GM12892 (cell line): ENCODE data around the gene TSHZ1.

Source experiments
- POLR2A ChIP-seq: IDR thresholded peaks from 2 replicates; pipeline ENCODE4 v1.6.1; 2011; ENCODE audit warnings: low read depth, low read length, control low read depth
- POLR2AphosphoS5 ChIP-seq: IDR thresholded peaks from 2 replicates; pipeline ENCODE4 v1.6.1; 2011; ENCODE audit warnings: low read depth, low read length, control low read depth
- TAF1 ChIP-seq: IDR thresholded peaks from 2 replicates; pipeline ENCODE4 v1.6.1; 2011; ENCODE audit warnings: low read depth, mild to moderate bottlenecking, control low read depth, low read length, borderline replicate concordance

DNA sequence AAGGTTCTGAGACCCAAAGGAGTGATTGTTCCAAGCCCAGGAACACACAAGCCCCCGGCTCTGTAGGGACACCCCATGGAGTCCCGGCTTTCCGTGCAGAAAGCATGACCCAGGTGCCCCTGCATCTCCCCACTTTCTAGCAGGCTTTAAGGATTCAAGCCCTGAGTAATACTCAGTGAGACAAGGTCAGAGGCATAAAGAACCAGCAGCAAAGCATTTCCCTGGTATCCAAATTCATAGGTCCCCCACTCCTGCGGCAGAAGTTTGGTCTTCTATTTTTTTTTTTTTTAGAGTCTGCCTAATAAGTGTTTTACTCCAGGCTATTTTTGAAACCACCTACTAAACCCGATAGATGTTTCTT, 16.3 kb downstream of the TSHZ1 start:
- TF ChIP-seq POLR2A = no peak
- TF ChIP-seq POLR2AphosphoS5 = no peak
- no peak for TF ChIP-seq TAF1
